NB4 (cell line): Measurements from ENCODE around the gene TGFB2.

Source experiments
- DNase-seq: peaks from one replicate; pipeline ENCODE4 v3.0.0; 2010; ENCODE audit warnings: low read depth
- H3K4me3 ChIP-seq: one replicate; pipeline ENCODE4 v1.5.1; 2011; ENCODE audit warnings: mild to moderate bottlenecking, low read depth, low read length, moderate library complexity
- MYC ChIP-seq: IDR thresholded peaks from 2 replicates; pipeline ENCODE4 v1.6.1; 2011; ENCODE audit warnings: low read depth, low read length
- POLR2A ChIP-seq: IDR thresholded peaks from 2 replicates; pipeline ENCODE4 v1.6.1; 2011; ENCODE audit warnings: mild to moderate bottlenecking; ENCODE audit not compliant: insufficient read length; ENCODE audit errors: extremely low read depth
- TF ChIP-seq, protein P1 (sequence below): IDR thresholded peaks from one replicate; pipeline ENCODE4 v1.5.1; 2012; ENCODE audit warnings: low read depth, low read length
- TF ChIP-seq, protein P2 (sequence below): IDR thresholded peaks from 2 replicates; pipeline ENCODE4 v1.6.1; 2011; ENCODE audit warnings: low read depth, low read length

Gene TGFB2

DNA sequence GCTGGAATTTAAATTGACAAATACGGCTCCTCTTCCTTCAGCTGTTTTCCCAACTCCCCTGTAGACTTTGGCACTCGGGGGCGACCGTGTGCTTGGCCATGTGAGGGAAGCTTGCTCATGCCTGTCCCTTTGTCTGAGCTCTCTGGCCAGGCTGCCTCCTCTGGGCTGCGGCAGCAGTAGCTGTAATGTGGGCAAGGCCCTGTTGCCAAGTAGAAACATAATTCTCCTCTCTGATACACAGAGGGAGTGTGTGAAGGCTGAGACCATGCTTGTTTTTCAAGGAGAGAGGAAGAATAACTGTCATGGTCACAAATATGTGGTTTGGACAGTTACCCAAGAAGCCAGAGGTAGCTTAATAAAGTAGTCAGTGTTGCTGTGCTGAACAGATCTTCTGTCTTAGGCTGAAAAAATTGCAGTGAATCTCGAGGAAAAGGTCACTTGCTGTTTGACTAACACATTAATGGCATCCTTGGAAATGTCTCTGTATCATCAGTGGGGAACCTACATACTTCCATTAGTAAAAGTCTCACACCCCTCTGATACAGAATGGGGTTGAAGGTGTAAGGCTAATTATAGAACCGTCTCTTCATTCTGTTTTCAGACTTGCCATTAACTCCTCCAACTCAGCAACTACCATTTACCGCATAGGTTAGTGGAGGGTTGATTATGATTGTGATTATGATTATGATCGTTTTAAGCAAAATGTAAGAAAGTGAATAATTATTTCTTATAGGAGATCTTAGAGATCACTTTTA, 94.6 kb downstream of the TGFB2 start:
- no peak for DNase-seq
- no peak overlapping the region for H3K4me3 ChIP-seq
- TF ChIP-seq MYC (no peak), POLR2A (no peak)
- TF ChIP-seq, protein P1, sequence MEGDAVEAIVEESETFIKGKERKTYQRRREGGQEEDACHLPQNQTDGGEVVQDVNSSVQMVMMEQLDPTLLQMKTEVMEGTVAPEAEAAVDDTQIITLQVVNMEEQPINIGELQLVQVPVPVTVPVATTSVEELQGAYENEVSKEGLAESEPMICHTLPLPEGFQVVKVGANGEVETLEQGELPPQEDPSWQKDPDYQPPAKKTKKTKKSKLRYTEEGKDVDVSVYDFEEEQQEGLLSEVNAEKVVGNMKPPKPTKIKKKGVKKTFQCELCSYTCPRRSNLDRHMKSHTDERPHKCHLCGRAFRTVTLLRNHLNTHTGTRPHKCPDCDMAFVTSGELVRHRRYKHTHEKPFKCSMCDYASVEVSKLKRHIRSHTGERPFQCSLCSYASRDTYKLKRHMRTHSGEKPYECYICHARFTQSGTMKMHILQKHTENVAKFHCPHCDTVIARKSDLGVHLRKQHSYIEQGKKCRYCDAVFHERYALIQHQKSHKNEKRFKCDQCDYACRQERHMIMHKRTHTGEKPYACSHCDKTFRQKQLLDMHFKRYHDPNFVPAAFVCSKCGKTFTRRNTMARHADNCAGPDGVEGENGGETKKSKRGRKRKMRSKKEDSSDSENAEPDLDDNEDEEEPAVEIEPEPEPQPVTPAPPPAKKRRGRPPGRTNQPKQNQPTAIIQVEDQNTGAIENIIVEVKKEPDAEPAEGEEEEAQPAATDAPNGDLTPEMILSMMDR, result no peak
- TF ChIP-seq, protein P2, sequence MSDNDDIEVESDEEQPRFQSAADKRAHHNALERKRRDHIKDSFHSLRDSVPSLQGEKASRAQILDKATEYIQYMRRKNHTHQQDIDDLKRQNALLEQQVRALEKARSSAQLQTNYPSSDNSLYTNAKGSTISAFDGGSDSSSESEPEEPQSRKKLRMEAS, result no peak

DNA sequence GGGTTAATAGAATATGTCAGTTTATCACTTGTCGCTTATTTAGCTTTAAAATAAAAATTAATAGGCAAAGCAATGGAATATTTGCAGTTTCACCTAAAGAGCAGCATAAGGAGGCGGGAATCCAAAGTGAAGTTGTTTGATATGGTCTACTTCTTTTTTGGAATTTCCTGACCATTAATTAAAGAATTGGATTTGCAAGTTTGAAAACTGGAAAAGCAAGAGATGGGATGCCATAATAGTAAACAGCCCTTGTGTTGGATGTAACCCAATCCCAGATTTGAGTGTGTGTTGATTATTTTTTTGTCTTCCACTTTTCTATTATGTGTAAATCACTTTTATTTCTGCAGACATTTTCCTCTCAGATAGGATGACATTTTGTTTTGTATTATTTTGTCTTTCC, 98.1 kb downstream of the TGFB2 start:
- TF ChIP-seq, protein P2, result no peak
- TF ChIP-seq, protein P1, result no peak
- TF ChIP-seq POLR2A (no peak), MYC (no peak)
- no peak overlapping the region for H3K4me3 ChIP-seq
- DNase-seq, result no peak

DNA sequence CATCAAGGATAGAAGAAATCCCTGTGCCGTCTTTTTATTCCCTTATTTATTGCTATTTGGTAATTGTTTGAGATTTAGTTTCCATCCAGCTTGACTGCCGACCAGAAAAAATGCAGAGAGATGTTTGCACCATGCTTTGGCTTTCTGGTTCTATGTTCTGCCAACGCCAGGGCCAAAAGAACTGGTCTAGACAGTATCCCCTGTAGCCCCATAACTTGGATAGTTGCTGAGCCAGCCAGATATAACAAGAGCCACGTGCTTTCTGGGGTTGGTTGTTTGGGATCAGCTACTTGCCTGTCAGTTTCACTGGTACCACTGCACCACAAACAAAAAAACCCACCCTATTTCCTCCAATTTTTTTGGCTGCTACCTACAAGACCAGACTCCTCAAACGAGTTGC, 99.0 kb downstream of the TGFB2 start:
- TF ChIP-seq POLR2A (no peak), MYC (no peak)
- TF ChIP-seq, protein P2, result no peak
- TF ChIP-seq, protein P1, result no peak
- no peak overlapping the region for H3K4me3 ChIP-seq
- DNase-seq, result no peak

DNA sequence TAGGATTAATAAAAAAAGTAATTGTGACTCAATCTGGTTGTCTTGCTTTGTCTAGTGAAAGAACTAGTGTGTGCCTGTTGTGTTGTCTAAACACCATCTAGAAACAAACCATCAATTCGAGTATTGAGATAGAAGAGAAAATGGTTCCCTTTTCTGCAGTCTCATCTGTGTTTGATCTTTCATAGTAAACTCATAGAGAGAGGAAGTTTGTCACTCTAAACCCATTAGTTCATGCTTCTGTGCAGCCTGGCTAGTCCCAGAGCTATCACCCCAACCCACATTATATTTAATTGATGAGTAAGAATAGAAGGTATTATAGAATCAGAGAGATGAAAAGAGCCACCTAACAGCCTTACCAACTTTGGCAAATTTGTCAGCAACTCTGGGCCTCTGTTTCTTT, 99.5 kb downstream of the TGFB2 start:
- H3K4me3 ChIP-seq, result no peak overlapping the region
- no peak for DNase-seq
- TF ChIP-seq, protein P2, result no peak
- no peak for TF ChIP-seq POLR2A
- TF ChIP-seq, protein P1, result no peak
- no peak for TF ChIP-seq MYC

DNA sequence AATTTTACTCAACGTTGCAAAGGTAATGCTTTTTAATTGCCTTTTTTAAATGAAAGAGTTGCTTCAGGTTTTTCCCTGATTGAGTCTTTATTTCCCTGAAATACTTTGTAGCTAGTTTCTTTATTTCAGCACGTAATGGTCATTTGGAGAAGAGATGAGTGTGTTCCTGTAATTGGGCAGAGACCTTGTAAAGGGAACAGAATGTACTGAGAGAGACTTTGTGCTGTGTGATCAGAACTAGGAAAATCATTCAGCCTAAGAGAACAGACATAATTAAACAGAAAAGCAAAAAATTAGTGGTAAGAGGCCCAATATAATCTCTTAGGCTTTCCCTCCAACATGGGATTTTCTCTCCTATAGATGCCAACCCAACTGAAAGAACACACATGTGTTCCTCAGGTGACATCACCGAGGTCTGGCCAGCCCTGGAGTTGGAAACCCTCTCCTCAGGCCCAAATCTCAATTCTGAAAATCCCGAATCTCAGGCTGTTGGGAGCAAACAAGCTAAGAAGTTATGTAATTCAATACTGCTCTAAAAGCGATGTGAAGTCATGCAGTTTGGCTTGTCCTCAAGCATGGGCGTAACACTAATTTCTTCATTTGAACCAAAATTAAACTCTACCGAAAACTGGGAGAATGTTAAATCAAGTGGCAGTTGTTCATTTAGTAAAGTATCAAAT, 102.0 kb downstream of the TGFB2 start:
- H3K4me3 ChIP-seq, result no peak overlapping the region
- TF ChIP-seq, protein P1, result no peak
- TF ChIP-seq, protein P2, result no peak
- TF ChIP-seq POLR2A (no peak), MYC (no peak)
- DNase-seq, result no peak
